NOMO-1 (cell line): Measurements from ENCODE around the gene MUC22.

Experiments used
- DNase-seq, 2 experiments: peaks; one replicate each; lab custom pipeline; 2025; ENCODE audit not compliant: unreplicated experiment in 2 of 2; lab: John Stamatoyannopoulos, UW

The MUC22 gene

DNA sequence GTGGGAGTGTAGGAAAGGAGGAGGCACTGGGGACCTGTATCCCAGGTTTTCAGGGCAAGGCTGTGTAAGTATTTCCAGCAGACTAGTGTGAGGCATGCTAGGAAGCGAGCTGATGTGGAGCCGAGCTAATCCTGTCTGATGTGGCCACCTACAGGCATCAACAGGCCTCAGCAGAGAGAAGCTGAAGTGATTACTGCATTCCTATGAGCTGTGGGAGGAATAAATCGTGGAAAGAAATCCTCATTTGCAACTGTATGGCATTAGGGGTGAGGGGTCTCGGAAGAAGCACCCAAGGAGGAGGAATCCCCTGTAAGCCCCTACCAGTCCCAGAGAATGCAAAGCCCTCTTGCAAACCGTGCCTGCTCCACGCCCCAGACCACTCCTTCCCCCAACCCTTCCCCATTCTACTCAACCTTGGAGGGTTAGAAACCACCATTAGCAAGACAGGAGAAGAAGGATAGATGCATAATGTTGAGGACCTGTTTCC, 60.5 kb downstream of the MUC22 start:
- DNase-seq: no peak

DNA sequence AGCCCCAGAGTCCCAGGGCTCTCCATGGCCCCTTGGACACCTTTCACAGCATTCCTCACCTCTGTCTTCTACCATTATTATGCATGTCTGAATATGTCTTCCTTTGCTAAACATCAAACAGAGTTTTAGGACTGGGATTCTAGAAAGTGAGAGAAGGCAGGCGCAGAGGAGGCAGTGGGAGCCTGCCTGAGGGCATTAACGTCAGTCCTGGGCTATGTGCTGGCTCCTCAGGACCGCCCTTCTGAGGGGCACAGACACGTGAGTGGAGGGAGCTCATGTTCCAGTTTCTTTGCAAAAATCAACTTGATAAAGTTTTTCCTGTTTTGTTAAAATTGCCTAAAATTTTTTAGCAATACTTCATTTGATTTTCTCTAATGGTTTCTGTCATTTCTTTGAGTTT, 64.1 kb downstream of the MUC22 start:
- DNase-seq: no peak

GRCh38 chr6:31075528-31075927, 65.3 kb downstream of the MUC22 start:
- DNase-seq: no peak

DNA sequence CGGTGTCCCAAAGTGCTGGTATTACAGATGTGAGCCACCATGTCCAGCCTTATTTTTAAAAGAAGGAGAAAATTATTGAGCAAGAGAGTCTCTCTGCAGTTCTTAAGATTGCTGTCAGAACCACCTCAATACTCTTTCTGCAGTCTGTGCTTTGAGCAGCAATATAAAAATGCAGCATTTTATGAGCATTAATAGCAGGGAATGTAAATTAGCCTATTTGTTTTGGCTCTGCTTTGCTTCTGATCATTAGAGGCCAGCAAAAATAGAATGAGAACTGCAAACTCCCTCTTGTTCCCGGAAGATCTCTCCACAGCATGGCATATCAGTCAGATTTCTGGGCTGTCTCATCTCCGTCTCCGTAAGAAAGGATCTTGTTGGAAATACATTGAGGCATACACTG, 66.3 kb downstream of the MUC22 start:
- DNase-seq: no peak

- DNase-seq: peak in 1 of 2 experiments; percentile 74
These were observed 69.5 kb downstream of the MUC22 start for GRCh38 chr6:31079656-31080261.

GRCh38 chr6:31081872-31082271, 71.6 kb downstream of the MUC22 start:
- DNase-seq: no peak

DNA sequence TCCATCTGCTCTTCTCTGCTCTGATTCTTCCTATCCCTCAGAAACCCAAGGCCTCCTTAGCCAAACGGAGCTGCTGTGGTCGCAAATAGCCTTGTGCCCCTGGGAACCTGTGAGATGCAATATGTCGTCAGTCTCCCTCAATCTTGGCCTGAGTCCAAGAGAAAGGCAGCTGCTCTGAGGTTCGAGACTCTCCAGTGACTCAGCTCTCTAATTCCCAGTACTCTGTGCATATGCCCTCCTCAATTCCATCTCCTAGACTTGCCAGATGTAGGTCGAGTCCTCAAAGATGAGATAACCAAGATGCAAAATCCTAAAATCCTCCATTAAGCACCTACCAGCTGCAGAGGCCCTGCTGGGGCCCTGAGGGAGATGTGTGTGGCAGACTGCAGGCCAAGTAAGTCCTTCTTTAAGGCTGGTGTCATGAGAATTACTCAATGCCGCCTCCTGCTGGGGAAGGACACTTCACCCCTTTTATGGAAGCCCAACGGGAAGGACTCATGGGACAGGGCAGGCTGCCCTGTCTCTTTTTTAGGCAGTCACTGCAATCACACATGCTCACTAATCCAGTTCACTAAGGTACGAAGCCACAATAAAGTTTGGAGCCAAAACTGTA, 73.6 kb downstream of the MUC22 start:
- peak in 1 of 2 experiments; percentile 58 for DNase-seq
